IPS-NIHi7 (cell line): ENCODE data around the gene NHSL1.

Source experiments
- DNase-seq: peaks from one replicate; pipeline ENCODE4 v3.0.0; 2012; ENCODE audit warnings: mixed read lengths; ENCODE audit errors: extremely low spot score

NHSL1 gene

GRCh38 chr6:138456401-138456790 is 42.9 kb downstream of the NHSL1 start:
- DNase-seq = no peak

DNA sequence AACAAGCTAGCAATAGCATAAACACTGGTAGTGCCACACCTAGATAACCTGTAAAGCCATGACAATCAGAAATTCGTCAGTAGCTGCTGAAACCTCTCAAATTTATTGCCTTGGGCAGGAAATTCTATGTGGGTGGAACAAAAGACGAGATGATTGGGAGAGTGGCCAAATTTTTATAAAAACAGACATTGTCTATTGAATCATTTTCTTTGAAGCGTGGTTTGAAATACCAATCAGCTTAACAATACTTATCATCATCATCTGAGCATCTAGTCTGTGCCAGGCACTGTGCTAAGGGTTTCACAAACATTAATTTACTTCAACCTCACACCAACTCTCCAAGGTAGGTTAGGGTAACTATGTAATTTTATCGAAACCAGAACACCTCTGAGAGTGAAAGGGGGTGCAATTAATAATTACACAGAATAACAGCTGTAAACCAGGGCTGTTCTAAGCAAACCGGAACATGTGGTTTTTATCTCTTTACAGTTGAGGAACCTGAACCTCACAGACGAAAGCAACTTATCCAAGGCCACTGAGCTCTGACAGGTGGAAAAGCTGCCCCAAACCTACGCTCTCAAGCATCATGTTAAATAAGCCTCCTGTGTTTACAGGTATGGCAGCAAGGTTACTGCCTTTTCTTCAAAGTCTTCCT is 43.4 kb downstream of the NHSL1 start:
- no peak for DNase-seq

DNA sequence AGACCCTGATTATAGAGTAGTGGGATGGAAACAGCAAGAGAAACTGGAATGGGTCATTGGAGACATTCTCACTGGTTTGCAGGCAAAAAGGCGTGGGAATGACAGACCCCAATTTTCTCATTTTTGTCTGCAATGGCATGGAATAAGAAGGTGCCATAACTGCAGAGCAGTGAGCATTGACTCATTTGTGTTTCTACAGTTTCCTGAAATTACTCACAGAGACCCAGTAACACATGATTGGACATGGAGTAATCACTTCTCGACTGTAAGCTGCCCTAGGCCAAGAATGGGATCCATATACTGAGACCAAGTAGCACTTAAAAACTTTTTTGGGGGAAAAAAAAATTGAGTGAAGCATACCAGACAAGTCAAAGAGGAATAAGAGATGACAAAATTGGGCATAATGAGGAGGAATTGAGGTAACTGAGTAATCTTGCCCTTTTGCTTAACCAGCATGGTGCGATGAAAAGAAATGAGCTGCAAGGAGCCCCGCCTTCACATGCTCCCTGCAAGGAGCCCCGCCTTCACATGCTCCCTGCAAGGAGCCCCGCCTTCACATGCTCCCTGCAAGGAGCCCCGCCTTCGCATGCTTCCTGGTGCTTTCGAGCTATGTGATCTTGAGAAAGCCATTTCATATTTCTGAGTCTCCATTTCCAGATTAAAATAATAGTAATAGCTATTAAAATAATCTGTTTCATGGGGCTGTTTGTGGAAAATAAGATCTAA is 44.1 kb downstream of the NHSL1 start:
- DNase-seq = no peak

DNA sequence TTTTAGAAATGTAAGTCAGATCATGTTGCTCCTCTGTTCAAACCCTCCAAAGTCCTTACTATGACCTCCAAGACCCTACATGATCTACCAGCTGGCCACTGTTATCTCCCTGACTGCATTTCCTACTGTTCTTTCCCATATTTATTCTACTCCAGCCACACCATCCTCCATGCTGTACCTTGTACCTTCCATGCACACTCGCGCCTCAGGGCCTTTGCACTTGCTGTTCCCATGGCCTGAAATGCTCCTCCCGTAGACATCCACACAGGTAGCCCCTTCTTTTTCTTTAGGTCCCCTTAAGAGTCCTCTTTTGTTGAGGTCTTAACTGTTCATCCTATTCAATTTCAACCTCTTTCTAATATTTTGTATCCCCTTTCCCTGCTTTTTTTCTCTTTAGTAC is 48.3 kb downstream of the NHSL1 start:
- DNase-seq = no peak

DNA sequence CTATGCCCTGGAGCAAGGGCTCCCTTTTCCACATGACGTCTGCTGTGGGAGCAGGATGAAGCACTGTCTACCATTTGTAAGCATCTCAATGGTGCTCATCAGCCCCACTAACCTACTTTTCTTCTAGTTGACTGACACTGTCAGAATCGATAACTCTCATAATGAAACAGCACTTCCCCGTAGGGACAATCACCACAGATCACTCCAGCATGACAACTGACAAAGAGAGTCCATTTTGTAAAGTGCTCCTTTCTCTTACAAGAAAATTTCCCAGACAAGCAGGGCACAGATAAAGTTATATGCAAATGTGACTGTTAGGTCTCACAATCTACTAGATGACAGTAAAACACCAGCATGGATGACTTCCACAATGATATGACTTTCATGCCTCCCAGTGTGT is 48.8 kb downstream of the NHSL1 start:
- no peak for DNase-seq

DNA sequence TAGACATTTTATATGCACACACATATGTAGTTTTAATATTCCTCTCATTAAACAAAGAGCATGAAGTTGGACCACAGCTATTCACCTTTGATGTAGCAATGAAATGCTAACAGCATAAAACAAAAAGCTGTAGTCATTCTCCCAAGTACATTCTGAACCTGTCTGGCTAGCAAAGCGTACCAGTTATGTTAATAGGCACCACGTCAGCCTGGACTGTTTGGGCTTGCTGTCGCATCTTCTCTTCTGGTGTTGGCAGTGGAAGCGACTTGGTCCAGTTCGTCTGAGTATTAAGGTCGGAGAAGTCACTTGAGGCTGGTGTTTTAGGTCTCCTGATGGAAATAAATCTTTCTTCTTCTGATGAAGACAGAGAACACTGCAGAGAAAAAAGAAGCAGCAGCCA is 52.5 kb downstream of the NHSL1 start:
- no peak for DNase-seq

GRCh38 chr6:138443979-138444378 is 55.3 kb downstream of the NHSL1 start:
- no peak for DNase-seq

- no peak for DNase-seq
Observed at GRCh38 chr6:138442663-138443062, 56.6 kb downstream of the NHSL1 start.

DNA sequence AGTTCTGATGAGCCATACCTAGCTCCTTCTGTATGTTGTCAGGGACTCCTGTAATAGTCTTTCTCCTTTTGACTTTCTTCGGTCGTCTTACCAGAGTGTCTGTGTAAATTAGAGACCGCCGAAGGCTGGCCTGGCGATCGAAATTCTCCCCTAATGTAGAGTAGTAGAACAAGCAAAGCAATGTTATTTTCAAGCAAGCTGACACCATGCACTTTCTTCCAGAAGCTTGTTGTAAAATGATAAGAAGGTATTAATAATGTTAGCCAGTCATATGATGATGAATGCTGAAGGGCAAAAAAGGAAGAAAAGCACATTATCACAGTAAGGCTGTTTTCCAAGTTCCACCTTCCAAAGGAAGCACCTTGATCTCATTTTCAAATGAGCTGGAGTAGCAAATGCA is 57.3 kb downstream of the NHSL1 start:
- no peak for DNase-seq

DNA sequence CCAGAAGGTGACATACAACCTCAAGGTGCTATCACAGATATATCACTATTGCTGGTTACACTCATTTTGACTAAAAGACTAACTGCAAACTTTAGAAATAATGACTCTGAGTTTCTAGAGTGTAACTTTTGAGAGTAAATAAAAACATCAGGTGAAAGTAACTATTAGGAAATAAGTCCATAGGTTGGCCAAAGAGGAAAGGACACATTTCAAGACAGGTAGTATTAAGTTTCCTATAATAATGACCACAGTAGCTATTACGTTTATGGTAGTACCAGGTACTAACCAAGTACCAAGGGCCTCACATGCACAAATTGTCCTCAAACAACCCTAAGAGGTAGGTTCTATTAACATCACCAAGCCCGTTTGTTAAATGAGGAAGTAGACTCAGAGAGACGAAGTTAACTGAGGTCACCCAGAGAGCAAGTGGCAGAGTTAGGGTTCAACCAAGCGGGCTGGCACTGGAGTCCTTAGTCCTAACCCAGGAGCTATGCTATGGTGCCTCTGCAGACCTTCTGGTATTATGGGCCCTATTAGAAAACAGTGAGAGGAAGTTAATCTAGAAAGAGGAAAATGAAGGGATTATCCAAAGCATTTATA is 58.4 kb downstream of the NHSL1 start:
- no peak for DNase-seq

- DNase-seq = no peak
Observed at GRCh38 chr6:138440296-138440695, 59.0 kb downstream of the NHSL1 start.

DNA sequence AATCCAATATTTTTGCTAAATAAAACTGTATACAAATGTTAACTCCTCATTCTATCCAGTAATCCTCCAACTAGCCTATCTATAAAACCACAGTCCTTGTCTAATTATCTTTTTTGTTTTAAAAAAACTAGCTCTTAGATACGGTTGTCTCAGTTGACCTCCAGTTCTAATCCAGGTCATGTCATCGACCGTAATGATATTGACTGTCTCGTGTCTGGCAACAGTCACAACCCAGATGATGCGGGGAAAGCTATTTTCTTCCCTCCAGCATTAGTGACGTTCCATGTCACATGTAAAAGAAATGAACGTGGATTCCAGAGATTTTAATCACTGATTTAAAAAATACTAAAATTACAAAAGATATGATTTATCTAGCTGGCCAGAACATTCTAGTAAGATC is 59.7 kb downstream of the NHSL1 start:
- no peak for DNase-seq

- no peak for DNase-seq
Observed at GRCh38 chr6:138434925-138435324, 64.4 kb downstream of the NHSL1 start.

DNA sequence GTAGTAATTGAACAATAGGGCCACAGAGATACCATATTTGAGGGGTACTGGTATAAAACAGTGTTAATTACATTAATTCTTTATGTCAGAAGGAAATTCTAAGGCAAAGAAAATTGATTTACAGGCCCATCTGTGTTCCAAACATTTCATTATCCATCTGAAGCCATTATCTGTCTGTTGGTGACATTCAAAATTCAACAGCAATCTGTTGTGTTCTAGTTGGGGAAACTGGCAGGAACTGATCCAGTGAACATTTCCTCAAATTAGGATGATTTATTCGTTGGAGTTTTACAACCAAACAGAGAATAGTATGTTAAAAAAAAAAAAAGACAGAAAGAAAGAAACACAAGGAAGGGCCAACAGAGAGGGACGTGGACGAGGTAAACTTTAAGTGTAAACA is 65.2 kb downstream of the NHSL1 start:
- DNase-seq = no peak

GRCh38 chr6:138432063-138432356 is 67.3 kb downstream of the NHSL1 start:
- no peak for DNase-seq

GRCh38 chr6:138431256-138432062 is 67.8 kb downstream of the NHSL1 start:
- DNase-seq = no peak

DNA sequence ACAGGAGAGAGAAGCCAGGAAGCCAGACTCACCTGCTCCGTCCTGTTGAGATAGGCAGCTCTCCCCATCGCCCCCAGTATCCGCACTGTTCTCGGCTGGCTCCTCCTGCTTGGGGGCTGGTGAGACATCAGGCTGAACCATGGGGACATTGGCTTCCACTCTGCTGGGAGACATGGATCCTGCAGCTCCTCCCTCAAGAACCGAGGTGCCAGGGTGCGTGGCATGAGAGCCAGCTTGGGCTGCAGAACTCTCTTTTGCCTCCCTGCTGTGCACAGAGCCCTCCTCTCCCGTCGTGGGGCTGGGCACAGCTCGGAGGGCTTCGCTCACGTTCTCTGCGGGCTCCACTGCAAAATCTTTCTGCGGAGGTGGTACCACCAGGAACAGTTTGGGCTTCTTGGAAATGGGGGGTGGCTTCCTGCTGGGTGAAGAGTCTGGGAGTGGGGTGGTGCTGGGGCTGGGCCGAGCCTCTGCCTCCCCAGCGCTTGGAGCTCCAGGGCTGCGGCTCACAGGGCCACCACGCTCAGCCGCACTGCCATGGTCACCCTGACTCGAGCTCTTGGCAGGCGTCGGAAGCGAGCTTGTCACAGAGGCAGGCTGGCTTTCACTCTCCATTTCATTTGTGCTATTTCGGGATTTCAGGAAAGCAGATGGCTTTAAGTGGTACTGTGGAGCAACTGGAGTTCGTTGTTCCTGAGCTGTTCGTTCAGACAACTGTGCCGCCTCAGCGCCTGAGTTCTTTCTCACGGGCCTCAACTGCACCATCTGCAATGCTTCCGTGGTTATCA is 68.7 kb downstream of the NHSL1 start:
- no peak for DNase-seq

DNA sequence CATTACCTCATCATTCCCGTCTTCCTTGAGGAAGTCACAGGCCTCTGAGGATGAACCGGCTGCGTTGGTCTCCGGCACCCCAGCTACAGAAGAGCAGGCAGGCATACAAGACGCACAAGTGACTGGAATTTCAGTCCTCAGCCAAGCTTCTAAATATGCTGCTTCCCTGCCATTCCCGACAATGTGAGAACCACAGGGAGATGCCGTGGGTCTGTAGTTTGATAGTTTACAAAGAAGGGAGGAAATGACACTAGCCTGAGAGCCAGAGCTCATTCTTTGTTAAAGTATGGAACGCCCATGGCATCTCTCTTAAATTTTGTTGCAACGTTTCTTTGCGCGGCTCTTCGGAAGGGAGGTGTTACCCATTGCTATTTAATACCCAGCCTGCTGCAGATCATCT is 69.5 kb downstream of the NHSL1 start:
- DNase-seq = no peak

DNA sequence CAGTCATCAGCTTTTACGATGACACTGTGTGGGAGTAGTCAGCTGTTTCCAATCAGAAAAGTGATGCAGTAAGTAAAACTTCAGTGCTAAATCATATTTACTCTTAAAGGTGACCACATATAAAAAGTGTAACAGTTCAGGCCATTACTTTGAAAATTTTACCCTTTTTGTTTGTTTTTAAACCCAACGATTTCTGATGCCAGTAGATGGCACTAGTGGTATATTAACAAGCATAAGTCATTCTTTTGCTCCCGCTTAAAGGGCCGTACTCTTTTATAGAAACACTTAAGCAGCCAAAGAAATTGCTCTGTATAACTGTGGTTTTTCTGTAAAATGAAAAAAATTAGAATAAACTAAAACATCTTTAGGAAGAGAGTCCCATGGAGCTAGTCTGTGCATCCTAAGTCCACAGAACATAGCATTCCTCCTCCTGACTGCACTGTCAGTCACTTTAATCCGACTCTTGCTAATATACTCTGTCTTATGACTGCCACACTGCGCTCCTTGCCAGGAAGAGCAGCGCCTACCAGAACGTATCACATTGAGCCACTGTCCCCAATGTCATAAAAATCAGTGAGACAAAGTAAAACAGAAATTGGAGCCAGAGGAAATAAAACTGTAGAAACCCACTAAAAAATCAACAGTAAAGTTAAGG is 70.2 kb downstream of the NHSL1 start:
- peak; percentile 47 for DNase-seq

DNA sequence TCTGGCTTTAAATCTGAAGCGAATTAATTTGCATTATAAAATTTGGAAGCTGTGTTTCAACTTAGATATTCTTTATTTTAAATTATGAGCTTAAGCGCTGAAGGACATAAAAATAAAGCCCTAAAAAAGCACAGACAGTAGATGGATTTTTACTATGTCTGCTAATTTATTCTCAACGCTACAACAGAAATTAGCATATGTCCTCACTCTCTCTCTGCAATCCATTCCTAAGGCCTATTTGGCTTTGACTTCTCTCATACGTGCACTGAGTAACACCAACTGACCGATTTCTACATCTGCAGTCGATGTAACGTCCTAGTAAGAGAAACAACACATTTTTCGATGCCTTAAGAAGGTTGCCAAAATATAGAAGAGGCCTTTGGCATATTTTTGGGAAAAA is 71.6 kb downstream of the NHSL1 start:
- DNase-seq = no peak

DNA sequence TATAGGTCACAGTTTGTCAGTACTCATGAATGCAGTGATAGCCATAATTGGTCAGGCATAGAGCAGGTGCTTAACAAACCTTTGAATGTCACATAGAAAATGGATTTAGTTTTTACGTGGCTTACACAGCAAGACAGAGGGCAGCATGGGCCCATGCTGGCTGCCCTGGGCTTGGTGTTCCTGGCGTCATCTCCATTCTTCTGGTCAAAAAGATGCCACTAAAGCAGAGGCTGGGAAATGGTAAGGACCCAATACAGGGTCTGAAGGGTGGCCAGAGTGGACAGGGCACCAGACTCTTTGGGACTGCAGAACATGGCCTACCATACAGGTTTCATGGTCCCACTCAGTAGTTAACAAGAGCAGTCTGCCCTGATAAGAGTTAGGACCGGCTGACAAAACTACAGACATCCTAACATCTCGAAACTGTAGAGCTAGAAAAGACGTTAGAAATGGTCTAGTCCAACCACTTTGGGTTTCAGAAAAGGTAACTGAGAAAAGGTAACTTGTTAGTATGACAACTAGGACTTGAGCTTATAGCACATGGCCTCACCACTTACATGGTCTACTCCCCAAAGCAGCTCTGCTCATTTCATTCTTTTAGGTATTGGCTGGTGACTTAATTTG is 72.7 kb downstream of the NHSL1 start:
- no peak for DNase-seq
